ENCODE measurements around the gene PRR13.

DNA sequence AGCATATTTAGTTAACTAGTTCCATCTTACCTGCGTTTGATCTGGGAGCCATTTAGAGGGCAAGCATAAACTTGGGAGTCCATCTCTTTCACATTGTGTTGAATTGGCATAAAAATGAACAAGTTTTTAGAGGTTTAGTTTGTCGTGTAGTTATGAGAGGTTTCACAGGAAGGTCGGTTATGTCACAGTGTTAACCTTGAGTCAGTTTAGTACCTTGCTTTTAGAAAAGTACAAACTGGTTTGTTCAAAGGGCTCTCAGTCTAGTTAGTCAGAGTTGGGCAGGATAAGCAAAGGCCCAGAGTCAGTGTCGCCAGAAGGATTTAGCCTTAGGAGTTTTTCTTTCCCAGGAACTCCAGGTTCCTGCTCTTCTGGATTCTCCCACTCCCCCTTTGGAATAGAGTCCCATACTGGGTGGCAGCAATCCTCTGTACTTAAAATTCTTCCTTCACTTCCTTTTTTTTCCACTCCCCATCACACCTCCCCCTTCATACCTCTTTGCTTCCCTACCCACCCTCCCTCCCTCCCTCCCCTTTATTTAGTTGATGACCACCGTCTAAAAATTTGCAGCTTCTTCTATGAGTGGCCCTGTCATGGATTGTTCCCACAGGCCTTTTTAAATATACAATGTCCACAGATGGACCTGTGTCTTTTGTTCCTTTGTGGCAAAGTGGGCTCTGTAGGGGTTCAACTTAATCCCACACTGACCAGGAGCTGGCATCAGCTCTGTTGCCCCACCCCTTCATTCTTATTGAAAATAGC lies 22.4 kb downstream of the PRR13 start:
- TF ChIP-seq EZH2 (IDR thresholded peaks at IDR 0.05) (no peak), POLR2AphosphoS5 (IDR thresholded peaks at IDR 0.05; ENCODE audit: borderline replicate concordance, low read depth, low read length) (no peak)
